Progenitor cell of endocrine pancreas (in vitro differentiated cells): ENCODE measurements around the gene ERI2. TPM values are rescaled to one million over a fixed set of nuclear protein-coding genes. Genes with fewer than 3 reads are reported as not detected.

Source experiments
- DNase-seq: peaks from one replicate; pipeline ENCODE4 v3.0.0; 2021; ENCODE audit warnings: low spot score; ENCODE audit not compliant: unreplicated experiment
- H3K27ac Mint-ChIP-seq: 2 replicates; pipeline ENCODE4 v1.8.0; 2021; ENCODE audit warnings: mild to moderate bottlenecking, moderate library complexity, mixed read lengths
- H3K27me3 Mint-ChIP-seq: 2 replicates; pipeline ENCODE4 v1.8.0; 2021; ENCODE audit warnings: mixed read lengths
- H3K36me3 Mint-ChIP-seq: 2 replicates; pipeline ENCODE4 v1.8.0; 2022; ENCODE audit warnings: mixed read lengths; ENCODE audit not compliant: insufficient read depth
- H3K4me1 Mint-ChIP-seq: 2 replicates; pipeline ENCODE4 v1.8.0; 2021; ENCODE audit warnings: low read depth, mixed read lengths
- H3K4me3 Mint-ChIP-seq: 2 replicates; pipeline ENCODE4 v1.8.0; 2021; ENCODE audit warnings: low read depth, mild to moderate bottlenecking, moderate library complexity, mixed read lengths
- H3K9me3 Mint-ChIP-seq: 2 replicates; pipeline ENCODE4 v1.8.0; 2021; ENCODE audit warnings: low read depth, mixed read lengths
- CTCF ChIP-seq: fragments of 200-600 bp; sonication (generic); IDR thresholded peaks from one replicate; pipeline ENCODE4 v1.5.0; 2021; ENCODE audit warnings: antibody characterized with exemption, mild to moderate bottlenecking; ENCODE audit not compliant: unreplicated experiment
- total RNA-seq: library from RNA; stranded (reverse); gene quantifications from 2 replicates; pipeline ENCODE4 v1.2.1, GENCODE V29; 2021

ERI2 gene
- total RNA-seq, 1 donor from 2014 or later, result 22.3 TPM

- H3K4me3 Mint-ChIP-seq, result no peak overlapping the region
These were observed 45.3 kb upstream of the ERI2 start for GRCh38 chr16:20851601-20852000.

GRCh38 chr16:20850981-20851380 is 44.7 kb upstream of the ERI2 start:
- Mint-ChIP-seq H3K4me1 (no peaks in the 10 kb centered on the region), H3K9me3 (no peaks in the 10 kb centered on the region), H3K4me3 (no peak overlapping the region), H3K27ac (no peak overlapping the region), H3K27me3 (no peaks in the 10 kb centered on the region), H3K36me3 (peaks cover 7% of the 10 kb centered on the region)
- DNase-seq, result no peak
- no peak for TF ChIP-seq CTCF

More at GRCh38 chr16:20851601-20852000, 45.3 kb upstream of the ERI2 start:
- H3K4me1 Mint-ChIP-seq, result no peaks in the 10 kb centered on the region
- DNase-seq, result no peak
- H3K27me3 Mint-ChIP-seq, result no peaks in the 10 kb centered on the region
- H3K36me3 Mint-ChIP-seq, result peaks cover 9% of the 10 kb centered on the region
- no peaks in the 10 kb centered on the region for H3K9me3 Mint-ChIP-seq
- no peak overlapping the region for H3K27ac Mint-ChIP-seq
- no peak for TF ChIP-seq CTCF

DNA sequence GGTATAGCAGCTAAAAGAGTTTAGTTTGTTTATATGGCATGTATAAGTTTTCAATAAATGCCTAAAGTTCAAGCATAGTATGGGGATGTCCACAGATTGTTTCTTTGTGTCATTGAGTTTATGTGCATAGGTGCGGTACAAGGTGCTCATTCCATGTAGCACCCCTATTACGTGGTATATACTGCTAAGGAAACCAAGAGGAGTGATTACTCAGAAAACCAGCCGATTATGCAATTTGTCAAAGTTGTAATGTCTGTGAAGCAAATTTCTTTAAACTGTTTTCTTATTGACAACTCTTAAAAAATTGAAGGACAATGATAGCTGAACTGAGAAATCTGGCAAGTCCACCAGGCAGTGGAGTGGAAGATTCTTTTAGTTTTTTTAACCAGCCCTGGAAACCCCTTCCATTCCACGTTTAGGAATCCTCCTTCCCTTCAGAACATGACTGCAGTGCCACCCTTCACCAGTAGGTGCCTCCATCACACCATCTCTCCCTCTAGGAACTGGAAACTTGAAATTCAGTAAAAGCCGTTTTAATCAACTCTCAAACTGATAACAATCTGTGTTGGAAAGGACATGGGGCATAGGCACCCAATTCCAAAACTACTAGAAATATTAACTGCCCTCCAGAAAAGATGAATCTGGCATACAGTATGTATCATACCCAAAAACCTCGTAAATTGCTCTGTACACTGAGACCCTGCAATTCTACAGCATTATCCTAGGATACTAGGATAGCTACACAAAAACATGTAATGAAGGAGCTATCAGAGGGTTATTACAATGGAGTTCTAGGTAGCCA is 43.5 kb upstream of the ERI2 start:
- no peaks in the 10 kb centered on the region for H3K9me3 Mint-ChIP-seq
- no peaks in the 10 kb centered on the region for H3K27me3 Mint-ChIP-seq
- H3K27ac Mint-ChIP-seq, result no peak overlapping the region
- no peak overlapping the region for H3K4me3 Mint-ChIP-seq
- H3K36me3 Mint-ChIP-seq, result peaks cover 5% of the 10 kb centered on the region
- peak; percentile 94 for TF ChIP-seq CTCF
- no peaks in the 10 kb centered on the region for H3K4me1 Mint-ChIP-seq
- DNase-seq, result peak; percentile 59

GRCh38 chr16:20847550-20847949 is 41.3 kb upstream of the ERI2 start:
- H3K9me3 Mint-ChIP-seq, result no peaks in the 10 kb centered on the region
- no peak for TF ChIP-seq CTCF
- H3K36me3 Mint-ChIP-seq, result peaks cover 6% of the 10 kb centered on the region
- no peak for DNase-seq
- no peak overlapping the region for H3K27ac Mint-ChIP-seq
- no peak overlapping the region for H3K4me3 Mint-ChIP-seq
- H3K27me3 Mint-ChIP-seq, result no peaks in the 10 kb centered on the region
- no peaks in the 10 kb centered on the region for H3K4me1 Mint-ChIP-seq

DNA sequence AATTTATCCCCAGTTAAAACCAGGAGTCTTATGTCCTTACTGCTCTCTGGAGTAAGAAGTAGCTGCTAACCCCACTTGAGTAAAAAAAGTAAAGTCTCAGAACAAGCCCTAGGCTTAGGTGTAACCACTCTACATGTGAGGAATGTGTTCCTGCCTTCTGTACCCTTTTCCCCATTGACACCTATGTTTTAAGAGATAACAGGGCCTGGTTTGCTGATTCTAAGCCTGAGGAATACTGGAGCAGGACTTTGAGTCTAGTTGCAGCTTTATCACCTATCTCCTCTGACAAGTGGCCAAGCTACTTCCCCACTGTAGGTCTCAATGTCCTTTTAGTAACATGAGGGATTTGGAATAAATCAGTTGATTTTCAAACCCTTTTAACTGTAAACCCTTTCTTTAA is 40.3 kb upstream of the ERI2 start:
- no peak for DNase-seq
- Mint-ChIP-seq H3K4me3 (no peak overlapping the region), H3K27ac (no peak overlapping the region), H3K27me3 (no peaks in the 10 kb centered on the region), H3K9me3 (no peaks in the 10 kb centered on the region), H3K4me1 (no peaks in the 10 kb centered on the region), H3K36me3 (peaks cover 6% of the 10 kb centered on the region)
- no peak for TF ChIP-seq CTCF
